ENCODE measurements around the gene BRIP1. TPM values are rescaled to one million over a fixed set of nuclear protein-coding genes. Genes with fewer than 3 reads are reported as not detected.
"Not testable (repeated sequence)": the region's sequence is repeated elsewhere in the genome, so short reads cannot be mapped to it uniquely, and the experiment has no call there.

The BRIP1 gene
- polyA plus RNA-seq, 1 experiment = 2.9 TPM

DNA sequence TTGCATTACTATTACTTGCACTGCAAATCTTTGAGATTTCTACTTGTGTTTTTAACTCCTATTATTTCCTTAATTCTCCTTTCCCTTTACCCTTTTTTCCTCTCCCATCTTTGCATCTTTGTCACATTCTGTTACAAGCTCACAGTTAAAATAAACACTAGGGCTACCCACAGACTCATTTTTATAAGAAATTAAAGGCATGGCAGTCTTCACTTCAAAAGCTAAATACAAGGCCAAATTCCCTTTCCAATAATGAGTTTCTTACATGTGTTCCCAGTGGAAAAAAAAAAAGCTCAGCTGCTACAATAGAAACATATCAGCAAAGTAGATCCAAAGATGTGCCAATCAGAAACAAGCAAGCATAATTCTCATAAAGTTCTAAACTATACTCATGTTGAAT lies 3.7 kb upstream of the BRIP1 start:
- CTCF ChIA-PET = no interaction called here
- POLR2A ChIA-PET = no interaction called here
- H3K36me3 ChIP-seq (ENCODE audit: control insufficient read depth, insufficient read depth, low read length) = no peaks in the 10 kb centered on the region
- H3K27me3 ChIP-seq (ENCODE audit: control insufficient read depth, insufficient read depth, low read length) = no peaks in the 10 kb centered on the region
- H3K4me3 ChIP-seq (ENCODE audit: low read depth, low read length) = no peak overlapping the region
- DNase-seq (ENCODE audit: low read depth) = no peak
- TF ChIP-seq, protein P1, sequence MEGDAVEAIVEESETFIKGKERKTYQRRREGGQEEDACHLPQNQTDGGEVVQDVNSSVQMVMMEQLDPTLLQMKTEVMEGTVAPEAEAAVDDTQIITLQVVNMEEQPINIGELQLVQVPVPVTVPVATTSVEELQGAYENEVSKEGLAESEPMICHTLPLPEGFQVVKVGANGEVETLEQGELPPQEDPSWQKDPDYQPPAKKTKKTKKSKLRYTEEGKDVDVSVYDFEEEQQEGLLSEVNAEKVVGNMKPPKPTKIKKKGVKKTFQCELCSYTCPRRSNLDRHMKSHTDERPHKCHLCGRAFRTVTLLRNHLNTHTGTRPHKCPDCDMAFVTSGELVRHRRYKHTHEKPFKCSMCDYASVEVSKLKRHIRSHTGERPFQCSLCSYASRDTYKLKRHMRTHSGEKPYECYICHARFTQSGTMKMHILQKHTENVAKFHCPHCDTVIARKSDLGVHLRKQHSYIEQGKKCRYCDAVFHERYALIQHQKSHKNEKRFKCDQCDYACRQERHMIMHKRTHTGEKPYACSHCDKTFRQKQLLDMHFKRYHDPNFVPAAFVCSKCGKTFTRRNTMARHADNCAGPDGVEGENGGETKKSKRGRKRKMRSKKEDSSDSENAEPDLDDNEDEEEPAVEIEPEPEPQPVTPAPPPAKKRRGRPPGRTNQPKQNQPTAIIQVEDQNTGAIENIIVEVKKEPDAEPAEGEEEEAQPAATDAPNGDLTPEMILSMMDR (IDR thresholded peaks at IDR 0.05; ENCODE audit: insufficient read depth, low read depth, low read length) = no peak

DNA sequence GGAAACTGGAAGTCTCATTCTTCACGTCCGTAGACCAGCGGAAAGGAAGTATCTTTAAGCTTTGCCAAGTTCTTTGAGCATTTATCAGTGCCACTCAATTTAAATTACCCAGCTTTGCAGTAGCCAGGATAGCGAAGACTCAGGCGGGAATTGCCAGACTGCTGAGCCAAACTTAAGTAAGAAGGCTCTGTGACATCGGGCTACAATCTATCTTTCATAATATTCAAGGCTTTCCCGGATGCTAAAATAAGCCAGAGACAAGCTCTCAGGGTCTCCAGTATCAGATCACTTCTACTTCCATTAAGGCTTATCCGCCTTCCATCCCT lies 436 bp upstream of the BRIP1 start:
- no peak for DNase-seq (ENCODE audit: low read depth)

DNA sequence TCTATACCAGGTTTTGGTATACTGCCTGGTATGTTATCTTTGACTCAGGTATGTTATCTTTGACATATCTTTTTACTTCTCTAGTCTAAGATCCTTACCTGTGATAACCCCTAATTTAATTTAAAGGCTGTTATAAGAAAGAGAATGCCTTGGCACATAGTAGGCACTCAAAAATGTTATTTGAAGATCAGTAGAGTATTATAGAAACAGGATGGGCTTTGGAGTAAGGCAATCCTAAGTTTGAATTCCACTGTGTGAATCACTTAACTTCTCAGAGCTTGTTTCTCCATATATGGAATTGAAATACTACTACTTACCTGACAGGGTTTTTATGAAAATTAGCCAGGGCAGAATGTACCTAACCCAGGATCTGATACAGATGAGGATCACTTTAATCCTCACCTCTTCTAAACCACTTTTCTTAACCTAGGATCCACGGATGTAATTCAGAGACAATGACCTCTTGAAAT lies 1.2 kb downstream of the BRIP1 start:
- no peaks in the 10 kb centered on the region for H3K36me3 ChIP-seq (ENCODE audit: control insufficient read depth, insufficient read depth, low read length)
- no peak overlapping the region for H3K4me3 ChIP-seq (ENCODE audit: low read depth, low read length)
- ChIA-PET CTCF (no interaction called here), POLR2A (no interaction called here)
- TF ChIP-seq, protein P1 (IDR thresholded peaks at IDR 0.05; ENCODE audit: insufficient read depth, low read depth, low read length) = no peak
- no peaks in the 10 kb centered on the region for H3K27me3 ChIP-seq (ENCODE audit: control insufficient read depth, insufficient read depth, low read length)
- DNase-seq (ENCODE audit: low read depth) = no peak

More for the DNA sequence above, 436 bp upstream of the BRIP1 start:
- TF ChIP-seq, protein P1 (IDR thresholded peaks at IDR 0.05; ENCODE audit: insufficient read depth, low read depth, low read length) = no peak
- POLR2A ChIA-PET = interaction anchor here (0.6 to 0.7 kb wide), 4 partner anchors 13 to 1328 kb away, joined by 4 to 19 read pairs (median 9); no protein-coding TSS in a partner anchor
- Histone ChIP-seq H3K27me3 (ENCODE audit: control insufficient read depth, insufficient read depth, low read length) (no peaks in the 10 kb centered on the region), H3K36me3 (ENCODE audit: control insufficient read depth, insufficient read depth, low read length) (no peaks in the 10 kb centered on the region), H3K4me3 (ENCODE audit: low read depth, low read length) (peak overlapping the region; percentile 72)
- CTCF ChIA-PET = no interaction called here

DNA sequence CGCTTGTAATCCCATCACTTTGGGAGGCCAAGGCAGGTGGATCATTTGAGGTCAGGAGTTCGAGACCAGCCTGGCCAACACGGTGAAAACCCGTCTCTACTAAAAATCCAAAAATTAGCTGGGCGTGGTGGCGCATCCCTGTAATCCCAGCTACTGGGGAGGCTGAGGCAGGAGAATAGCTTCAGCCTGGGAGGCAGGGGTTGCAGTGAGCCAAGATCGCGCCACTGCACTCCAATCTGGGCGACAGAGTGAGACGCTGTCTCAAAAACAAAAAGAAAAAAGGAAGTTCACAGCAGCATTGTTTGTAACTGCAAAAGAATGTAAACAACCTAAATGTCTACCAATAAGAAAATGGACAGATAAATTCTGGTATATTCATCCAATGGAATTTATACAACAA lies 2.9 kb downstream of the BRIP1 start:
- not testable (repeated sequence) for H3K36me3 ChIP-seq (ENCODE audit: control insufficient read depth, insufficient read depth, low read length); DNase-seq (ENCODE audit: low read depth)
- CTCF ChIA-PET = interaction anchor here (1.2 kb wide), 1 partner anchor 225 kb away, joined by 4 read pairs; no protein-coding TSS in a partner anchor

DNA sequence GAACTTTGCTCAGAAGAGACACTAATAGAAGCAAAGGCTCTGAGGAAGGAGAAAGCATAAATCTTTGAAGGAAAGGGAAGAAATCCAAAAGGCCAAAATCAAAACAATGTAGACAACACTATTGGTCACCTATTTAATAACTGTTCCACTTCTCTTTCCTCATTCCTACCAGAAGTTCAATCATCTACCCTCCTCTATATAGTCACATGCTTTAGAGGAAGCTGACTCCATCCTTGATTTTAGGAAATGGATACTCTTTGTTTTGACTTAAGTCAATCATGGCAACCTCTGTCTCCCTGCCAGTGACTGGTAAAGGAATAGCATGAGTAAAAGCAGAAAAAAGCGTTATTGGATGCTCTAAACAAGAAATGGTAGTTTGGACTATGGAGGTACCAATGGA lies 7.3 kb downstream of the BRIP1 start:
- ChIA-PET CTCF (no interaction called here), POLR2A (no interaction called here)
- Histone ChIP-seq H3K36me3 (ENCODE audit: control insufficient read depth, insufficient read depth, low read length) (no peaks in the 10 kb centered on the region), H3K27me3 (ENCODE audit: control insufficient read depth, insufficient read depth, low read length) (no peaks in the 10 kb centered on the region), H3K4me3 (ENCODE audit: low read depth, low read length) (no peak overlapping the region)
- no peak for DNase-seq (ENCODE audit: low read depth)
- TF ChIP-seq, protein P1 (IDR thresholded peaks at IDR 0.05; ENCODE audit: insufficient read depth, low read depth, low read length) = no peak

More for the DNA sequence above, 2.9 kb downstream of the BRIP1 start:
- POLR2A ChIA-PET; H3K4me3 ChIP-seq (ENCODE audit: low read depth, low read length); H3K27me3 ChIP-seq (ENCODE audit: control insufficient read depth, insufficient read depth, low read length): not testable (repeated sequence)

DNA sequence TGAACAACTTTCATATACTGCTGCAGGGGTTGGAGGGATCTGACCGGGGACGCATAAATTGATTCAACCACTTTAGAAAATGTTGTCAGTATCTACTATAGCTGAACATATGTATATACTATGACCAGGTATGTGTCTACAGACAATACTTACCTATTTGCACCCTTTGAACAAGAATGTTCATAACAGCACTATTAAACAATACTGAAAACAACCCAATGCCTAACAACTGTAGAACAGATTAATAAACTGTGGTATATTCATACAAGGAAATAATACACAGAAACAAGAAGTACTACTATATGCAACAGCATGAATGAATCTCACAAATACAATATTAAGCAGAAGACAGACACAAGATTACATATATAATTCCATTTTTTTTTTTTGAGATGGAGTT lies 10.5 kb downstream of the BRIP1 start:
- H3K4me3 ChIP-seq (ENCODE audit: low read depth, low read length) = no peak overlapping the region
- no peak for DNase-seq (ENCODE audit: low read depth)
- TF ChIP-seq, protein P1 (IDR thresholded peaks at IDR 0.05; ENCODE audit: insufficient read depth, low read depth, low read length) = no peak
- H3K27me3 ChIP-seq (ENCODE audit: control insufficient read depth, insufficient read depth, low read length) = no peaks in the 10 kb centered on the region
- ChIA-PET POLR2A (no interaction called here), CTCF (interaction anchor here (0.6 kb wide), 1 partner anchor 13 kb away, joined by 3 read pairs; no protein-coding TSS in a partner anchor)
- H3K36me3 ChIP-seq (ENCODE audit: control insufficient read depth, insufficient read depth, low read length) = no peaks in the 10 kb centered on the region
